Measurements from ENCODE around the gene PANK4.
A peak's percentile ranks its signal among the peaks of the same experiment; 100 is the strongest.

Gene PANK4

GRCh38 chr1:2476061-2476999, 50.1 kb downstream of the PANK4 start, which contains the start of gene PLCH2:
Gene PLCH2 (plus strand): TSS chr1:2476289. CDS start chr1:2476589, 300 bp downstream.
- no peak for DNase-seq (ENCODE audit: low spot score)

DNA sequence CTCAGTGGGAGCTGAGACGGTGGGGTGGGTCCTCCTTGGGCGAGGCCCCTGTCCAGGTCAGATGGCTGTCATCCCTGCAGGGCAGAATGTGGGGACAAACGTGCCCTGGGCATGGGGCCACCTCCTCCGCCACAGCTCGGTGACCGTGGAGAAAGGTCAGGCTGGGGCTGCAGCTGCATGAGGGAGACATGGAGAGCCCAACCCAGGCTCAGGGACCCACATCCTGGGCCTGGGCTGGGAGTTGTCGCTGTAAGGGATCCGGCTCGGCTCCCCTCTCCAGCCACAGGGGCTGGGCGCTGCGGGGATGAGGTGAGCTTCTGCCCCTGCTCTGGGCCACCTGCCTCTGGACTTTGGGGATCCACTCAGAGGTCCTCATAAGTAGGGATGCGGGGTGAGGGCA, 50.8 kb downstream of the PANK4 start:
- no peak for DNase-seq (ENCODE audit: low spot score)

DNA sequence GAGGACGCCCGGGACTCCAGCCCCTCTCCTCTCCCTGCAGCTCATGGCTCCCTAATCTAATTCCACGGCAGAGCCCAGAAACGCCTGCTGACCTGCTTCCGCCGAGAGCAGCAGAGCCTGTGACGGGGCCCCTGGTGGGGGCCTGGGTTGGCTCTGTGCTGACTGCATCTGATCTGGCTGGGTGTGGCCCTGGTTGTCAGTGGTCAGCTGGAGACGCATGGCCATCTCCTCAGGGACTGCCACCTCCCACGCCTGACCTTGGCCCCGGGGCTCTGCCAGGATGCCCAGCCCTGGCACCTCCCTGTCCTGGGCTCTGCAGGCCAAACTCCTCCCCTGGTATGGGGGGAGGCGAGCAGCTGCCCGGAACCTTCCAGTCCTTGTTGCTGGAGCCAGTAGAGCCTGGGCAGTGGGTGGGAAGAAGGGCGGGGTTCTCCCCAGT, 51.4 kb downstream of the PANK4 start:
- DNase-seq (ENCODE audit: low spot score): no peak

DNA sequence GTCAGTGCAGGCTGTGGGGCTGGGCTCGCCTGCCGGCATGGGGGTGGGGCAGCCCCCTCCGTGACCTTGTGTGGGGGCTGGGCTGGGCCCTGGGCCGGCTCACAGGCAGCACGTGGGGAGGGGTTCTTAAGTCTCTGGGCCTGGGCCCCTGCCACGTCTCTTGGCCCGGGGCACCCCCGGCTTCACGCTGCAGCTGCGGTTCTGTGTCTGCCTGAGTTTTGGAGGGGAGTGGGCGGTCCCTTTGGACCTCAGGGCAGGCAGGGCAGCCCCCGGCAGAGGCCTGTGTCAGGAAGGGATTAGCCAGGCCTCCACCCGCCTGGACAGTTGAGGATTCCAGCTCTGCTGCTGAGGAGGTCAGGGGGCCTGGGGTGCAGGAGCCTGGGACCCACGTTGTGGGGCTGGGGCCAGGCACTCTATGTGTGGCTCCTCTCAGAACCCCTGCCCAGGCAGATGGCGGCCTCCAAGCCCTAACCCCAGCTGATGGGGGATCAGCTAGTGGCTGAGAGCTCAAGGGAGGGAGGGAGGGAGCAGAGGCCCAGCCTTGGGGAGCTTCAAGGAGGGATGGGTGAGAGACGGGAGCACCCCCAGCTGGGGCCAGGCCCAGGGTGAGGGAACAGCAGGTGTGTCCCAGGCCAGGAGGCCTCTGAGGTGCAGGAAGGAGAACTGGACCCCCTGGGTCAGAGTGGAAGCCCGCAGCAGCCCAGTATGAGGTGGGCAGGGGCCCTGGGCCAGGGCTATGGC, 52.1 kb downstream of the PANK4 start:
- DNase-seq (ENCODE audit: low spot score): no peak

DNA sequence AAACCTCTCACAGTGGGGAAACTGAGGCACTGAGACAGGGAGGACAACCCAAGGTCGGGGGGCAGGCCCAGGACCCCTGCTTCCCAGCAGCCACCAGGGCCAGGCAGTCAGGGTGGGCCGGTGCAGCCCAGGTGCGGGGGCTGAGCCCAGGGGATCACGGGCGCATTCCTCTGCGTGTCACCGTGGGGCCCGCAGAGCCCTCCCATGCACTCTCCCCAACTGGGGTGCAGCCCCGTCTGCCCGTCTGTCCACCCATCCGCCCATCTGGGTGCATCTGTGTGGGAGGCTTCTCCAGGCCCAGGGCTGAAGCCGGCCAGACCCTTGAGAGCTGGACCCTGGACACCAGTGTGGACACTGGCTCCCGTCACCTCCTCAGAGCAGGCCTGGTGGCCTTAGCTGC, 53.2 kb downstream of the PANK4 start:
- DNase-seq (ENCODE audit: low spot score): no peak

GRCh38 chr1:2472561-2473177, 53.7 kb downstream of the PANK4 start:
- no peak for DNase-seq (ENCODE audit: low spot score)

GRCh38 chr1:2472109-2472508, 54.3 kb downstream of the PANK4 start:
- no peak for DNase-seq (ENCODE audit: low spot score)

DNA sequence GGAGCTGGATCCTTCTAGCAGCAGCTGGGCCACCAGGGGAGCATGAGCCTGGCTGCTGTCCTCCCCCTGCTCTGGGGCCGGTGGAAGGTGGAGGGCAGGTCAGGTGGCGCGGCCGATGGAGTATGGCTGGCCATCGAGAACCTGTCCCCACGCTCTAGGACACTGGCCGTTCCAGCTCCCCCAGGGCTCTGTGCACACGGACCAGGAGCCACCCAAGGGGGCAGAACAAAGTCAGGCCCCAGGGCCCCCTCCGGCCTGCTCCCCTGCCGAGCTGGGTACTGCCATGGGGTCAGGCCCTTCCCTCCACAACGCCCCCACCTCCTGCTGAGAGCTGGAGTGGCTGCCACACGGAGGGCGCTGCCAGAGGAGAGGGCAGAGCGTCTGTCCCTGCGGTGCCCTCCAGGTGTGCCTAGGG, 54.8 kb downstream of the PANK4 start:
- no peak for DNase-seq (ENCODE audit: low spot score)

DNA sequence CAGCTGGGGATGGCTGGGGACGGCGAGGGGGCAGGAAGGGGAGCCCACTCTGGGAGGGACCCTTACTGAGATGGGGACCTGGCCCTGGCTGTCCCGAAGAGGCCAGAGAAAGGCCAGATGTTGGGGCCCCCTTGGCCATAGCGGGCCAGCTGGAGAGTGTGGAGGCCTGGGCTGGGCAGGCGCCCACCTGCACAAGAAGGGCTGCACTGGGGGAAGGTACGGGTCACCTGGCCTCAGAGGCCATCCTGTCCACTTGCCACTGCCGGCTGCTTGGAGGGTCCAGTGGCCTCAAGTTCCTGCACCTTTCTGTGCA, 55.3 kb downstream of the PANK4 start:
- DNase-seq (ENCODE audit: low spot score): no peak

GRCh38 chr1:2470290-2471158, 55.9 kb downstream of the PANK4 start:
- DNase-seq (ENCODE audit: low spot score): no peak

DNA sequence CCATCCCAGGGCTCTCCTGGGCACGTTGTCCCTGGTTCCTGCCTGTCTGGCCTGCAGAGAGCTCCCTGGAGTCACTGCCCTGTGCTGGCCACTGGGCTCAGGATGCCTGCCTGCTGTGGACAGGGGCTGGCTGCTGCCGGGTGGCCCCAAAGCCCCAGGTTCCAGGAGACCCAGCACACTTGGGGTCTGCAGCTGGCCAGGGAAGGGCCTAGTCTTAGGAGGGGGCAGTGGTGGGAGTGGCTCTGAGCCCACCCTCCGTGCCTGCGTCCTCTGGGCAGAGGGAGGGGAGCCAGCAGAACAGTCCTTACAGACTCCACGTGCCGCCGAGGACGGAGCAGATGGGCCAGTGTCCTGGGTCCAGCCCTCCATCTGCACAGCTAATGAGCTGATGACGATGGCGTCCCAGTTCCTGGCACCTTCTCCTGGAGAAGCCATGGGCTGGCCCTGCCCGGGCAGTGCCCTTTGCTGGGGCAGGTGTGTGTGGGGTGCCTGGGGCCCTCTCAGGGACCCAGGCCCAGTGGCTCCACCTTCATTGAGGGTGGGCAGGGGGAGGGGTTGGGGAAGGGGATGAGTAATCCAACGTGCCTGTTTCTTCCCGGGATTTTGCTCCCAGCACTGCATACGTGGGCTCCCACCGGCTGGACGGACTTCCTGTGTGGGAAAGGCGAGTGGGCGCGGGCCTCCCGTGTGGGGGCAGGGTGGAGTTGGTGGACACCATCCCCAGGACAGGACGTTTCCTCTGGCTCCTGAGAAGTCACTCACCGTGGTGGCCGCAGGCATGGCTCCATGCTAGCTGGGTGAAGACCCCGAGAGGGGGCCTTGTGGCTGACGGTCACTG, 57.1 kb downstream of the PANK4 start:
- no peak for DNase-seq (ENCODE audit: low spot score)

- DNase-seq (ENCODE audit: low spot score): no peak
These were observed 57.9 kb downstream of the PANK4 start for GRCh38 chr1:2468540-2468939.

DNA sequence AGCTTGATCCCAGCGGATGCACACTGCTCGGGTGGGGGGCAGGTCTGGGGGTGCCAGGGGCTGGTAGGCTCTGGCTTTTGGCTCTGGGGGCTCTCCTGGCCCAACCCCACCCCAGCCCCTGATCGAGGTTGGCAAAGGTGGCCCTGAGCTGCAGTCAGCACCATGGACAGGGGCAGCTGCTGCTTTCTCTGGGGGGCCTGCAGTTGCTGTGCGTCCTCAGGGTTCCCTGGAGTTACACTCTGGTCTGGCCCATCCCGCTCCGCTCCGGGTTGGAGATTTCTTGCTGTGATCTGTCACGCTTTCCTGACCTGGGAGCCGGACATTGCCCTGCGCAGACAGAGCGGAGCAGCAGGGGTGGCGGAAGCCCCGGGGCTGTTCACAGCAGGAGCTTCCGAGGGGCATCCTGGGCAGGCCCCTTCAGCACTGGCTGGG, 58.3 kb downstream of the PANK4 start:
- DNase-seq (ENCODE audit: low spot score): peak; percentile 73

DNA sequence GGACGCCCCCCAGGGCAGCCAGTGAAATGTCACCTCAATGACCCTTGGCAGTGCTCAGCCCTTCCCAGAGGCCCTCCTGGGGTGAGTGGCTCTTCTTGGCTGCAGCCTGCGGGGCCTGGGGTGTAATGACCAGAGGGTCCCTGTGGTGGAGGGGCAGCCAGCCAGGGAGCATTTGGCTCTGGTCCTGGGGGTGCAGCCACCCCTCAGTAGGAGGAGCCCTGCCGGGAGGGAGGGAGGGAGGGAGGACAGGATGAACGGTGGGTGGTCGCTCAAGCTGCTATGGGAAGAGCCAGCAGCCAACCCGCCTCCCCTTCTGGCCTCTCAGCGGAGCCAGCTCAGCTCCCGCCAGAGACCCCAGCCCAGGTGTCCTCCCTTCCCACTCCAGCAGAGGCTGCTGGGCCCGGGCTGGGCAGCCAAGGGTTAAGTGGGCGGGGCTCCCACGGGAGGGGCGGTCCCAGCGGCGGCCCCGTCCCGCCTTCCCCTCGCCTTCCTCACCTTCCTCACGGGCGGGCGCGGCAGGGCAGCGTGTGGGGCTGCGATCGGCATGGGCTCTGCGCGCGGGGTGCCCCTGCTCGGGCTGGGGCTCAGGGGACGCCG, 59.3 kb downstream of the PANK4 start:
- no peak for DNase-seq (ENCODE audit: low spot score)

GRCh38 chr1:2466270-2466665, 60.1 kb downstream of the PANK4 start:
- no peak for DNase-seq (ENCODE audit: low spot score)

DNA sequence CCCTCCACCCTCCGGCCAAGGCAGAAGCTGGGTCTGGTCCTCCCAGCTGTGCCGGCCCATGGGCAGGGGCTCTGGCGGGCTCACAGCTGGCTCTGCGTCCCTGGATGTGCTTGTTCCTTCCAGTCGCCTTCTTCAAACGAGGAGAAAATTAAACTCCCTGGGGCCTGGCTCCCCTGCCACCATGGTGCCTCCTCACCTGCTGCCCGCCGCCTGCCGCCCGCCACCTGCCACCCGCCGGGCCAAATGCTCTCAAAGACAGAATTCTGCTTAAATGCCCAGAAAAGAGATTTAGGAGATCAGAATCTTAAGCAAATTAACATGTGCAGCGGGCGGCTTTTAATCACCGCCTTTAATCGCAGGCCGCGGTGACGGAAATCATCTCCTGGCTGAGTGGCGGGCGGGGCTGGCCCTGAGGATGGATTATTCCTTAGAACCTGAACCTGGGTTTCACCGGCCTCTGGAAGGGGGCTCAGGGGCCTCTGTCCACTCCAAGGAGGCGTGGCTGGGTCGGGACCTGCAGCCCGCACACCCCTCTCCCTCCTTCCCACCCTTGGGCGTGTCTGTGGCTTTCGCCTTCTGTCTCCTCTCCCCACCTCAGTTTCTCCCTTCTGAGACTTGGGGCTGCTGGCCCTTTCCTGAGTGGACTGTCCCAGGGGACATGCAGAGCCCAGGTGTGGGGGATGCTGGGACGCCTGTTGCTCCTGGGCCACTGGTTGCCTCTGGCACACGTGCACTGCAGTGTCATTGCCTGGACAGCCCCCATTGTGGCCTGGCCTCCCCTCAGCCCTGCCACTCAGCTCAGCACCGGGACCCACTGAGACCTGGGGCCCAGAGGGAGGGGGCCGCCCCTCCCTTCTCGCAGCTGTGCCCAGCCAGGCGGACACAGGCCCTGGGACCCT, 60.8 kb downstream of the PANK4 start:
- no peak for DNase-seq (ENCODE audit: low spot score)

DNA sequence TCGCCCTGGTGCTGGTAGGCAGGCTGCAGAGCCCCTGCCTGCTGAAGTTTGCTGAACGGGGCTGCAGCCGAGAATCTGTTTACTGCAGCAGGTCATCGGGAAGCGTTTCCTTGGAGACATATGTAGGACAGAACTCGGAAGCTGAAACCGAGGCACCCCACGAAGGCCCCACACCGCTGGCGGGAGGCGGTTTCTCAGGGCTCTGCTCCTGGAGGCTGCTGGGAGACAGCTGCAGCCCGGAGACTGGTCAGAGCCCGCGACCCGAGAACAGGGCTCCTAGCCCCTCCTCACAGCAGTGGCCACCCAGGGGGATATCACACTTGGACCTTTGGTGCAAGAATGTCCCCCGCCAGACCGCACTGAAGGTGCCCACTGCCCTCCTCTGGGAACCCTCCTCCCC, 63.0 kb downstream of the PANK4 start:
- DNase-seq (ENCODE audit: low spot score): no peak

DNA sequence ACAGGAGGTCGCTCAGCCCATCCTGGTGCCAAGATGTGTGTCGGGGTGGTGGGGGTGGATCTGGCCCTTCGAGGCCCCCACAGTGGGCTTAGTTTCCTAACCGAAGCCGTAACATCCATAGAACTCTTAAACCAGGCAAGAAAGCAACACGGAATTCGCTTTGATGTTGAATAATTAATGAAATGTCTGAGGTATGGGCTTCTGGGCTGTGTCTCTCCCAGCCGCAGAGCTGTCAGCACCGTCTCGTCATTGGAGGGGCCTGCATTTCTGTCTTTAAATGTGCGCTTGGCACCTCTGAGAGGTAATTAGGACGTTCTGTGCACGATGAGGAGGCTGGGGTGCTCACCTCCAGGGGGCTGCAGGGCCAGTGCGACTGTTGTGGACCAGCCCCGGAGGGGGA, 63.6 kb downstream of the PANK4 start:
- DNase-seq (ENCODE audit: low spot score): no peak

DNA sequence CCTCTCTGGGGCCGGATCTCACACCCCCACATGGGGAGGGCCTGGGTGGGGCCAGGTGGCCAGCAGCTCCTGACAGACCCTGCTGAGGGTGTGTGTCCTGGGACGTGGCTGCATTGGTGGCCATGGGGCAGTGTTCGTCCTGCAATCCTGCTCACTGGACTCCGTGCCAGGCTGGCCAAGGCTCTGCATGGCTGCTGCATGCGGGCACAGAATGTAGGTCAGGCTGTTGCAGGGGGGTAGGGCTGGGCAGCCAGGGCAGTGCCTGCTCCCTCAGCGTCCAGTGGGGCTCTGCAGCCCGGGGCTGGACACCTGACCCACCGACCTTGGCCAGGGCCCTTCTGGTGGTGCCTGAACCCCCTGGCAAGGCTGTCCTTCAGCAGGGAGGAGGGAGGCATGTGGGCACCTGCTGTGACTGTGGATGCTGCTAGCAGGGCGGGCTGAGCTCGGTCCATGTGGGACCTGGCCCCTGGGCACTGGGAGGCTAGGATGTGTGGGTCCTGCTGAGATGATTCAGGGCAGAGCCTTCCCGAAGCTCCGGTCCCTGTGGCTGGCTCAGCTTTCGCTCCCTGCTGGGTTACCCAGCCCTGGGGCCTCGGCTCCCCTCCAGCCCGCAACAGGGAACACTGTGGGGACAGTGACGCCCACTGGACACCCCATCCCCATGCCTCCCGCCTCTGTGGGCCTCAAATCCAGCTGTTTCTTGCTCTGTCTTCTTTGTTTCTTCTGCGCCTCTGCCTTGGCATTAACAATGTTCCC, 65.2 kb downstream of the PANK4 start:
- DNase-seq (ENCODE audit: low spot score): no peak
